Panc1 (cell line): ENCODE results near the gene NHLRC2. TPM values are rescaled to one million over a fixed set of nuclear protein-coding genes. Genes with fewer than 3 reads are reported as not detected.

Experiments
- ATAC-seq: fragments of 200-7000 bp; cut with Tn5 transposase; 2 replicates; pipeline ENCODE4 v1.9.1; 2020; ENCODE audit warnings: mild to moderate bottlenecking, moderate library complexity
- BruUV-seq: library from RNA; stranded (reverse); fragments of 400-500 nt; replicated peaks from 2 replicates; lab custom pipeline; 2021; lab: Mats Ljungman, UMichigan
- CTCF ChIA-PET: fragments of 300-600 bp; sonication (Branson Sonifier 250); formaldehyde crosslinking; loops from one replicate; lab custom pipeline; 2022; ENCODE audit warnings: antibody characterized with exemption; lab: Charles Lee
- POLR2A ChIA-PET: fragments of 300-600 bp; sonication (Branson Sonifier 250); formaldehyde crosslinking; loops from one replicate; lab custom pipeline; 2022; ENCODE audit warnings: antibody characterized with exemption; lab: Charles Lee
- DNase-seq: peaks from one replicate; pipeline ENCODE4 v3.0.0-alpha.2; 2010; ENCODE audit warnings: low read depth, low spot score
- H3K27ac ChIP-seq: 2 replicates; pipeline ENCODE4 v1.5.1; 2011; ENCODE audit warnings: mild to moderate bottlenecking, low read length, inconsistent platforms
- H3K27me3 ChIP-seq: fragments of 200-500 bp; sonication (Bioruptor generic); 2 replicates; pipeline ENCODE4 v1.6.0; 2014; ENCODE audit warnings: low read length, inconsistent platforms; ENCODE audit not compliant: control insufficient read depth, insufficient read depth
- H3K36me3 ChIP-seq: fragments of 200-500 bp; sonication (Bioruptor generic); 2 replicates; pipeline ENCODE4 v1.5.1; 2014; ENCODE audit warnings: inconsistent platforms, mild to moderate bottlenecking, low read length, moderate library complexity; ENCODE audit not compliant: control insufficient read depth, insufficient read depth
- H3K4me1 ChIP-seq: 2 replicates; pipeline ENCODE4 v1.5.1; 2011; ENCODE audit warnings: inconsistent platforms, mild to moderate bottlenecking, low read length, moderate library complexity; ENCODE audit not compliant: control insufficient read depth, insufficient read depth
- H3K4me3 ChIP-seq, 2 experiments: 2 replicates each; pipeline ENCODE4 v1.5.1; 2011 to 2012; ENCODE audit warnings: low read depth in 2 of 2, low read length in 2 of 2, mild to moderate bottlenecking in 2 of 2, inconsistent platforms in 1 of 2, moderate library complexity in 1 of 2
- H3K9me3 ChIP-seq: fragments of 200-500 bp; sonication (Bioruptor generic); 2 replicates; pipeline ENCODE4 v1.5.1; 2014; ENCODE audit warnings: low read depth, mild to moderate bottlenecking, inconsistent platforms, low read length, moderate library complexity; ENCODE audit not compliant: control insufficient read depth, insufficient read depth
- POLR2AphosphoS5 ChIP-seq: IDR thresholded peaks from 2 replicates; pipeline ENCODE4 v1.6.1; 2012; ENCODE audit warnings: mild to moderate bottlenecking, low read depth, low read length, moderate library complexity
- SIN3A ChIP-seq: IDR thresholded peaks from 2 replicates; pipeline ENCODE4 v1.6.1; 2012; ENCODE audit warnings: low read depth, mild to moderate bottlenecking, low read length, moderate library complexity, borderline replicate concordance; ENCODE audit not compliant: insufficient read depth
- TCF7L2 ChIP-seq: IDR thresholded peaks from 2 replicates; pipeline ENCODE4 v1.6.1; 2011; ENCODE audit warnings: mild to moderate bottlenecking, low read depth, low read length, inconsistent platforms
- in situ Hi-C: cut with HindIII; loops from 2 replicates; pipeline ENCODE4 v1.10.0; 2016; ENCODE audit warnings: low sequenced_read_pairs, low pct_unique_long_range_greater_than_20kb
- intact Hi-C: fragments of 100-400 bp; cut with micrococcal nuclease; formaldehyde crosslinking; loops from one replicate; pipeline ENCODE4 v1.10.0; 2022; ENCODE audit not compliant: unreplicated experiment
- total RNA-seq: library from RNA; stranded (reverse); gene quantifications from one replicate; pipeline ENCODE4 v1.2.1, GENCODE V29; 2021; ENCODE audit not compliant: unreplicated experiment
- TF ChIP-seq, protein P1 (sequence below), 2 experiments: IDR thresholded peaks; 2 replicates each; pipeline ENCODE4 v1.6.1; 2011 to 2012; ENCODE audit warnings: low read depth in 2 of 2, control low read depth in 1 of 2, low read length in 1 of 2, mild to moderate bottlenecking in 1 of 2, moderate library complexity in 1 of 2; ENCODE audit not compliant: insufficient read depth in 1 of 2
- TF ChIP-seq, protein P2 (sequence below): fragments of 450-650 bp; IDR thresholded peaks from 2 replicates; pipeline ENCODE4 v1.5.1; 2017; ENCODE audit warnings: mild to moderate bottlenecking

The NHLRC2 gene
- total RNA-seq, 1 experiment from 2014 or later: 47.3 TPM

DNA sequence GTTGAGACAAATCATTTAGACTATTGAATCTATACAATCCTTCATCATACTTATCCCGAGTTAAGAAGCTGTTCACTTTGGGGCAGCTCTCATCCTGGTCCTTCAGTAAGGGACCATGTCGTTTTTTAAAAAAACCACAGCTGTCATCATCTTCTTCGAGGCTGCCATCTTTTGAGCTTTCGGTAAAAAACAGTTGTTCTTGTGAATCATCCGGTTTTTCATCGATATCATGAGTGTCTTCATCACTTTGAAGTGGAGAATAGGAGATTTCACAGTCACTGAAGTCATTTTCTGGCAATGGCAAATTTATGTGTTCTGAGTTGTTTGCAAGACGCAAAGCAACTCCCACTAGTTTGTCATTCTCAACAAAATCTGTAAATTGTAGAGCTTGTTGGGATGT lies 4.5 kb upstream of the NHLRC2 start:
- peaks cover 2% of the 10 kb centered on the region for H3K36me3 ChIP-seq
- H3K4me3 ChIP-seq: no peak overlapping the region
- ChIA-PET CTCF (no interaction called here), POLR2A (no interaction called here)
- H3K9me3 ChIP-seq: no peaks in the 10 kb centered on the region
- H3K27me3 ChIP-seq: no peaks in the 10 kb centered on the region
- H3K27ac ChIP-seq: no peak overlapping the region
- no peak for TF ChIP-seq TCF7L2
- no peak for TF ChIP-seq SIN3A
- TF ChIP-seq POLR2AphosphoS5: no peak
- TF ChIP-seq, protein P1, sequence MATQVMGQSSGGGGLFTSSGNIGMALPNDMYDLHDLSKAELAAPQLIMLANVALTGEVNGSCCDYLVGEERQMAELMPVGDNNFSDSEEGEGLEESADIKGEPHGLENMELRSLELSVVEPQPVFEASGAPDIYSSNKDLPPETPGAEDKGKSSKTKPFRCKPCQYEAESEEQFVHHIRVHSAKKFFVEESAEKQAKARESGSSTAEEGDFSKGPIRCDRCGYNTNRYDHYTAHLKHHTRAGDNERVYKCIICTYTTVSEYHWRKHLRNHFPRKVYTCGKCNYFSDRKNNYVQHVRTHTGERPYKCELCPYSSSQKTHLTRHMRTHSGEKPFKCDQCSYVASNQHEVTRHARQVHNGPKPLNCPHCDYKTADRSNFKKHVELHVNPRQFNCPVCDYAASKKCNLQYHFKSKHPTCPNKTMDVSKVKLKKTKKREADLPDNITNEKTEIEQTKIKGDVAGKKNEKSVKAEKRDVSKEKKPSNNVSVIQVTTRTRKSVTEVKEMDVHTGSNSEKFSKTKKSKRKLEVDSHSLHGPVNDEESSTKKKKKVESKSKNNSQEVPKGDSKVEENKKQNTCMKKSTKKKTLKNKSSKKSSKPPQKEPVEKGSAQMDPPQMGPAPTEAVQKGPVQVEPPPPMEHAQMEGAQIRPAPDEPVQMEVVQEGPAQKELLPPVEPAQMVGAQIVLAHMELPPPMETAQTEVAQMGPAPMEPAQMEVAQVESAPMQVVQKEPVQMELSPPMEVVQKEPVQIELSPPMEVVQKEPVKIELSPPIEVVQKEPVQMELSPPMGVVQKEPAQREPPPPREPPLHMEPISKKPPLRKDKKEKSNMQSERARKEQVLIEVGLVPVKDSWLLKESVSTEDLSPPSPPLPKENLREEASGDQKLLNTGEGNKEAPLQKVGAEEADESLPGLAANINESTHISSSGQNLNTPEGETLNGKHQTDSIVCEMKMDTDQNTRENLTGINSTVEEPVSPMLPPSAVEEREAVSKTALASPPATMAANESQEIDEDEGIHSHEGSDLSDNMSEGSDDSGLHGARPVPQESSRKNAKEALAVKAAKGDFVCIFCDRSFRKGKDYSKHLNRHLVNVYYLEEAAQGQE (IDR thresholded peaks at IDR 0.05; ENCODE audit: insufficient read depth in 1 of 2, low read depth in 2 of 2, low read length in 1 of 2): no peak
- TF ChIP-seq, protein P2, sequence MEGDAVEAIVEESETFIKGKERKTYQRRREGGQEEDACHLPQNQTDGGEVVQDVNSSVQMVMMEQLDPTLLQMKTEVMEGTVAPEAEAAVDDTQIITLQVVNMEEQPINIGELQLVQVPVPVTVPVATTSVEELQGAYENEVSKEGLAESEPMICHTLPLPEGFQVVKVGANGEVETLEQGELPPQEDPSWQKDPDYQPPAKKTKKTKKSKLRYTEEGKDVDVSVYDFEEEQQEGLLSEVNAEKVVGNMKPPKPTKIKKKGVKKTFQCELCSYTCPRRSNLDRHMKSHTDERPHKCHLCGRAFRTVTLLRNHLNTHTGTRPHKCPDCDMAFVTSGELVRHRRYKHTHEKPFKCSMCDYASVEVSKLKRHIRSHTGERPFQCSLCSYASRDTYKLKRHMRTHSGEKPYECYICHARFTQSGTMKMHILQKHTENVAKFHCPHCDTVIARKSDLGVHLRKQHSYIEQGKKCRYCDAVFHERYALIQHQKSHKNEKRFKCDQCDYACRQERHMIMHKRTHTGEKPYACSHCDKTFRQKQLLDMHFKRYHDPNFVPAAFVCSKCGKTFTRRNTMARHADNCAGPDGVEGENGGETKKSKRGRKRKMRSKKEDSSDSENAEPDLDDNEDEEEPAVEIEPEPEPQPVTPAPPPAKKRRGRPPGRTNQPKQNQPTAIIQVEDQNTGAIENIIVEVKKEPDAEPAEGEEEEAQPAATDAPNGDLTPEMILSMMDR: no peak
- H3K4me1 ChIP-seq: peaks cover 16% of the 10 kb centered on the region
- ATAC-seq (no peak), DNase-seq (no peak)
- in situ Hi-C loops (no loop called here), intact Hi-C loops (loop anchor here (10.0 kb wide), 1 partner anchor 145 kb away; no protein-coding TSS in a partner anchor)
- BruUV-seq: no TSS peak

DNA sequence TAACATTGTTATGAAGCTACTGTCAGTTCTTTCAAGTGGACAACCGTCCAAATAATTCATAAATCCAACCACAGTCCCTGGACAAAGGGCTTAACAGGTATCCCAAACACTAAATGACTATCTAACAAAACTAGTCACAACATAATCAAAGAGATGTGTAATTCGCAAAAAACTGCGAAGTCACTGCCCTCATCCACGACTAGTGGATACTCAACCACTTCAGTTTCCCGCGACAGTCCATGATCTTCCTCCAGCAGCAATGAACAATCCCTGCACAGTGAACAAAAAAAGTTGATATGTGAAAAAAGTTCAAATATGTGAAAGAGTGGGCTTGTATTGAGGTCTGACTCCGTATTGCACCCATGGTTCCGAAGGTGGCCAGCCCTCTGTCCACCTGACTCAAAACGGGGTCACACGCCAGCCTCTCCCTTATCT lies 866 bp upstream of the NHLRC2 start:
- ATAC-seq (peak; percentile 26), DNase-seq (no peak)
- Histone ChIP-seq H3K27me3 (no peaks in the 10 kb centered on the region), H3K36me3 (peaks cover 3% of the 10 kb centered on the region), H3K27ac (peak overlapping the region; percentile 99), H3K9me3 (no peaks in the 10 kb centered on the region), H3K4me1 (peaks cover 32% of the 10 kb centered on the region), H3K4me3 (peak overlapping the region; percentile 74 to 77)
- ChIA-PET CTCF (no interaction called here), POLR2A (interaction anchor here (0.7 kb wide), 1 partner anchor 112 kb away, joined by 4 read pairs; no protein-coding TSS in a partner anchor)
- TSS peak; percentile 78 for BruUV-seq
- in situ Hi-C loops: no loop called here
- no peak for TF ChIP-seq TCF7L2
- TF ChIP-seq SIN3A: no peak
- TF ChIP-seq, protein P2: no peak
- TF ChIP-seq POLR2AphosphoS5: no peak
- TF ChIP-seq, protein P1 (IDR thresholded peaks at IDR 0.05; ENCODE audit: insufficient read depth in 1 of 2, low read depth in 2 of 2, low read length in 1 of 2): no peak
- intact Hi-C loops: no loop called here
